HepG2 (cell line): ENCODE measurements around the gene MTA1. TPM values are rescaled to one million over a fixed set of nuclear protein-coding genes. Genes with fewer than 3 reads are reported as not detected.

ENCODE experiments used
- ATAC-seq: fragments of 200-7000 bp; cut with Tn5 transposase; 3 replicates; pipeline ENCODE4 v1.9.1; 2020; ENCODE audit warnings: mild to moderate bottlenecking, moderate library complexity
- BruUV-seq: library from RNA; stranded (reverse); fragments of 400-500 nt; replicated peaks from 2 replicates; lab custom pipeline; 2021; lab: Mats Ljungman, UMichigan
- CTCF ChIA-PET: fragments of 300-600 bp; formaldehyde crosslinking; extraction: SDS; loops from one replicate; lab custom pipeline; 2021; ENCODE audit warnings: low total read pairs, inconsistent platforms, low intra/inter-chr PET ratio; lab: Yijun Ruan, JAX
- POLR2A ChIA-PET: fragments of 350-600 bp; sonication (Branson Sonifier 250); formaldehyde crosslinking; loops from one replicate; lab custom pipeline; 2020; ENCODE audit warnings: antibody characterized with exemption, inconsistent platforms; lab: Yijun Ruan, JAX
- DNase-seq: peaks from one replicate; pipeline ENCODE4 v3.0.0-alpha.2; 2015; ENCODE audit warnings: low spot score
- FAIRE-seq: peaks from 3 replicates; lab custom pipeline; 2011; peaks lifted over from hg19 to GRCh38; lab: Jason Lieb, UNC
- H2AFZ ChIP-seq: one replicate; pipeline ENCODE4 v1.6.1; 2011; ENCODE audit warnings: low read length, inconsistent platforms
- H3K27ac ChIP-seq: fragments of 300-600 bp; 3 replicates; pipeline ENCODE4 v1.8.0; 2011; ENCODE audit warnings: mixed run types, mild to moderate bottlenecking, mixed read lengths, low read length, inconsistent platforms; ENCODE audit not compliant: insufficient read depth; ENCODE audit errors: extremely low read length
- H3K27me3 ChIP-seq, 2 experiments: fragments of 200-600 bp in 1 of 2; 2 replicates in 1 of 2; 3 replicates in 1 of 2; pipeline versions ENCODE4 v1.6.0 to v1.8.0; 2011; ENCODE audit warnings: low read length in 2 of 2, mild to moderate bottlenecking in 2 of 2, moderate library complexity in 2 of 2, inconsistent platforms in 1 of 2; ENCODE audit not compliant: insufficient read depth in 2 of 2, control insufficient read depth in 1 of 2
- H3K36me3 ChIP-seq, 2 experiments: fragments of 200-600 bp in 1 of 2; replicated peaks in 1 of 2; 2 replicates in 1 of 2; 3 replicates in 1 of 2; pipeline versions ENCODE4 v1.5.1 to v1.8.0; 2011; ENCODE audit warnings: low read length in 2 of 2, inconsistent platforms in 1 of 2; ENCODE audit not compliant: insufficient read depth in 2 of 2, control insufficient read depth in 1 of 2
- H3K4me1 ChIP-seq: 2 replicates; pipeline ENCODE4 v1.5.1; 2012; ENCODE audit warnings: low read length, inconsistent platforms; ENCODE audit not compliant: insufficient read depth
- H3K4me2 ChIP-seq: 2 replicates; pipeline ENCODE4 v1.6.0; 2011; ENCODE audit warnings: low read depth, low read length, inconsistent platforms
- H3K4me3 ChIP-seq, 3 experiments: fragments of 200-600 bp in 1 of 3; sonication (generic), shearing (Covaris generic) in 1 of 3; replicated peaks in 1 of 3; 2 replicates each; pipeline ENCODE4 v1.5.1; 2011 to 2016; ENCODE audit warnings: low read length in 3 of 3, inconsistent platforms in 2 of 3, low read depth in 2 of 3, mild to moderate bottlenecking in 2 of 3, control low read depth in 1 of 3, mixed read lengths in 1 of 3; ENCODE audit not compliant: insufficient read depth in 1 of 3
- H3K79me2 ChIP-seq: one replicate; pipeline ENCODE4 v1.6.1; 2011; ENCODE audit warnings: low read length, inconsistent platforms; ENCODE audit not compliant: insufficient read depth
- H3K9ac ChIP-seq: 2 replicates; pipeline ENCODE4 v1.6.0; 2011; ENCODE audit warnings: mild to moderate bottlenecking, low read depth, low read length, inconsistent platforms; ENCODE audit not compliant: insufficient read depth
- H3K9me3 ChIP-seq: 2 replicates; pipeline ENCODE4 v1.5.1; 2012; ENCODE audit warnings: mild to moderate bottlenecking, low read length
- H4K20me1 ChIP-seq: 2 replicates; pipeline ENCODE4 v1.6.0; 2011; ENCODE audit warnings: inconsistent platforms, mild to moderate bottlenecking, low read length, moderate library complexity; ENCODE audit not compliant: insufficient read depth
- BORCS8-MEF2B ChIP-seq: sonication (generic); formaldehyde crosslinking; IDR thresholded peaks from 2 replicates; pipeline ENCODE4 v1.8.0; 2022; ENCODE audit warnings: mild to moderate bottlenecking, missing genetic modification reagents
- FOXK2 ChIP-seq: fragments of 450-650 bp; IDR thresholded peaks from 2 replicates; pipeline ENCODE4 v1.6.1; 2016
- KDM6A ChIP-seq: IDR thresholded peaks from 2 replicates; pipeline ENCODE4 v1.6.1; 2016; ENCODE audit warnings: low read depth
- MXD3 ChIP-seq: IDR thresholded peaks from 2 replicates; pipeline ENCODE4 v1.6.1; 2016; ENCODE audit warnings: mild to moderate bottlenecking, missing biosample characterization, missing genetic modification reagents
- PCBP1 ChIP-seq: fragments of 200-400 bp; formaldehyde crosslinking; IDR thresholded peaks from 2 replicates; pipeline ENCODE4 v1.6.1; 2017; ENCODE audit warnings: mild to moderate bottlenecking, low read depth, low read length, borderline replicate concordance
- POGZ ChIP-seq: sonication (generic); formaldehyde crosslinking; IDR thresholded peaks from 2 replicates; pipeline ENCODE4 v1.4.0; 2020; ENCODE audit warnings: mild to moderate bottlenecking, missing genetic modification reagents
- SIN3B ChIP-seq: fragments of 150-350 bp; IDR thresholded peaks from 2 replicates; pipeline ENCODE4 v1.6.1; 2014; ENCODE audit warnings: low read length
- TBX2 ChIP-seq: sonication (generic); formaldehyde crosslinking; IDR thresholded peaks from 2 replicates; pipeline ENCODE4 v1.5.0; 2020; ENCODE audit warnings: missing genetic modification reagents, mild to moderate bottlenecking, borderline replicate concordance
- YY1 ChIP-seq: IDR thresholded peaks from 2 replicates; pipeline ENCODE4 v1.6.1; 2011; ENCODE audit warnings: low read length, low read depth, moderate library complexity, mild to moderate bottlenecking; ENCODE audit not compliant: insufficient read depth, insufficient replicate concordance
- ZFP36 ChIP-seq: fragments of 150-350 bp; IDR thresholded peaks from 2 replicates; pipeline ENCODE4 v1.6.1; 2018; ENCODE audit warnings: borderline replicate concordance, low read length, low read depth; ENCODE audit not compliant: partially characterized antibody
- ZKSCAN5 ChIP-seq: sonication (generic); formaldehyde crosslinking; IDR thresholded peaks from 2 replicates; pipeline ENCODE4 v1.5.1; 2020; ENCODE audit warnings: mild to moderate bottlenecking, missing genetic modification reagents
- ZNF207 ChIP-seq: fragments of 450-650 bp; IDR thresholded peaks from 2 replicates; pipeline ENCODE4 v1.6.1; 2016; ENCODE audit warnings: antibody characterized with exemption, borderline replicate concordance
- ZNF296 ChIP-seq: sonication (generic); formaldehyde crosslinking; conservative IDR thresholded peaks from 2 replicates; pipeline ENCODE4 v1.5.0; 2020; ENCODE audit warnings: mild to moderate bottlenecking, missing genetic modification reagents
- ZNF331 ChIP-seq: sonication (generic); formaldehyde crosslinking; IDR thresholded peaks from 2 replicates; pipeline ENCODE4 v1.4.0; 2020; ENCODE audit warnings: missing genetic modification reagents
- ZNF343 ChIP-seq: sonication (generic); formaldehyde crosslinking; IDR thresholded peaks from 2 replicates; pipeline ENCODE4 v1.4.0; 2020; ENCODE audit warnings: mild to moderate bottlenecking, missing genetic modification reagents
- ZNF570 ChIP-seq: sonication (generic); formaldehyde crosslinking; IDR thresholded peaks from 2 replicates; pipeline ENCODE4 v1.4.0; 2020; ENCODE audit warnings: mild to moderate bottlenecking, missing genetic modification reagents, borderline replicate concordance
- ZNF772 ChIP-seq: sonication (generic); formaldehyde crosslinking; IDR thresholded peaks from 2 replicates; pipeline ENCODE4 v1.5.0; 2020; ENCODE audit warnings: mild to moderate bottlenecking, missing genetic modification reagents
- WGBS: methylation state at CpG from one replicate; pipeline ENCODE4 v1.1.6; 2017; ENCODE audit warnings: low lambda C conversion rate; 5-methylcytosine and 5-hydroxymethylcytosine counted together
- in situ Hi-C: cut with HindIII; loops from 2 replicates; pipeline ENCODE4 v1.10.0; 2017; ENCODE audit warnings: low pct_unique_long_range_greater_than_20kb; ENCODE audit not compliant: extremely low pct_ligation_motif_present
- intact Hi-C: fragments of 100-400 bp; cut with micrococcal nuclease; formaldehyde crosslinking; loops from one replicate; pipeline ENCODE4 v1.10.0; 2022; ENCODE audit not compliant: unreplicated experiment
- polyA plus RNA-seq, 8 experiments: library from polyadenylated mRNA; depleted of rRNA in 3 of 8; stranded (reverse) in 7 of 8; unstranded in 1 of 8; fragments of >200 nt; fragmentation: Illumina TruSeq in 4 of 8; extraction: Trizol in 4 of 8; gene quantifications; 2 replicates each; pipeline versions ENCODE4 v1.2.1 to v1.2.3, GENCODE V29; 2011 to 2016; ENCODE audit warnings: low read depth in 4 of 8, missing spikeins in 1 of 8, mixed read lengths in 1 of 8; ENCODE audit not compliant: insufficient read depth in 1 of 8
- total RNA-seq, 5 experiments: library from RNA; depleted of rRNA; stranded (reverse); fragments of >200 nt; fragmentation: Illumina TruSeq; extraction: Trizol; gene quantifications; 2 replicates each; pipeline ENCODE4 v1.2.3, GENCODE V29; 2016; ENCODE audit warnings: low read depth in 1 of 5
- TF ChIP-seq, protein P1 (sequence below): sonication (generic); formaldehyde crosslinking; IDR thresholded peaks from 2 replicates; pipeline ENCODE4 v1.4.0; 2020; ENCODE audit warnings: missing genetic modification reagents, mild to moderate bottlenecking, borderline replicate concordance
- TF ChIP-seq, protein P2 (sequence below): sonication (generic); formaldehyde crosslinking; IDR thresholded peaks from 2 replicates; pipeline ENCODE4 v1.5.0; 2020; ENCODE audit warnings: mild to moderate bottlenecking, missing genetic modification reagents
- TF ChIP-seq, protein P3 (sequence below): IDR thresholded peaks from 2 replicates; pipeline ENCODE4 v1.6.1; 2012; ENCODE audit warnings: inconsistent platforms

MTA1 gene
- total and polyA plus RNA-seq, 2 of the 13 experiments (the other 11 are each of a cell fraction or from before 2014, with no cell fraction given): 35.2 to 85.8 TPM

DNA sequence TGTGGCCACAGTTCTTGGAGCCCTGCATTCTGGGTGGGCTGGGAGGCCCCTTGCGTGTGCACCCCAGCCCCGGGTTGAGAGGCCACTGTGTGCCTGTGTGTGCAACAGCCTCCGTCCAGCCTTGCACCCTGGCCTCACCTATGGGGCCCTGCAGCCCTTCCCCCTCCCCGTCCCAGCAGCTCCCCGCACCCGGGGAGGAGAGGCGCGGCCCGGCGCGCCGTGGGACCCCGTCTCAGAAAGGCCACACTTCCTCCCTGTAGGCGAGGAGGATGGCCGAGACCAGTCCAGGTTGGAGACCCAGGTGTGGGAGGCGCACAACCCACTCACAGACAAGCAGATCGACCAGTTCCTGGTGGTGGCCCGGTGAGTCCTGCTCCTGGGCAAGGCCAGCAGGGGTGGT lies 38.4 kb downstream of the MTA1 start (continued):
- TF ChIP-seq ZFP36 (no peak), ZNF207 (no peak), SIN3B (no peak), KDM6A (no peak), PCBP1 (no peak), ZNF331 (no peak), TBX2 (CRISPR knock-in tag) (no peak), BORCS8-MEF2B (CRISPR knock-in tag) (no peak)
- TF ChIP-seq, protein P1, sequence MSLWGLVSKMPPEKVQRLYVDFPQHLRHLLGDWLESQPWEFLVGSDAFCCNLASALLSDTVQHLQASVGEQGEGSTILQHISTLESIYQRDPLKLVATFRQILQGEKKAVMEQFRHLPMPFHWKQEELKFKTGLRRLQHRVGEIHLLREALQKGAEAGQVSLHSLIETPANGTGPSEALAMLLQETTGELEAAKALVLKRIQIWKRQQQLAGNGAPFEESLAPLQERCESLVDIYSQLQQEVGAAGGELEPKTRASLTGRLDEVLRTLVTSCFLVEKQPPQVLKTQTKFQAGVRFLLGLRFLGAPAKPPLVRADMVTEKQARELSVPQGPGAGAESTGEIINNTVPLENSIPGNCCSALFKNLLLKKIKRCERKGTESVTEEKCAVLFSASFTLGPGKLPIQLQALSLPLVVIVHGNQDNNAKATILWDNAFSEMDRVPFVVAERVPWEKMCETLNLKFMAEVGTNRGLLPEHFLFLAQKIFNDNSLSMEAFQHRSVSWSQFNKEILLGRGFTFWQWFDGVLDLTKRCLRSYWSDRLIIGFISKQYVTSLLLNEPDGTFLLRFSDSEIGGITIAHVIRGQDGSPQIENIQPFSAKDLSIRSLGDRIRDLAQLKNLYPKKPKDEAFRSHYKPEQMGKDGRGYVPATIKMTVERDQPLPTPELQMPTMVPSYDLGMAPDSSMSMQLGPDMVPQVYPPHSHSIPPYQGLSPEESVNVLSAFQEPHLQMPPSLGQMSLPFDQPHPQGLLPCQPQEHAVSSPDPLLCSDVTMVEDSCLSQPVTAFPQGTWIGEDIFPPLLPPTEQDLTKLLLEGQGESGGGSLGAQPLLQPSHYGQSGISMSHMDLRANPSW (CRISPR knock-in tag): no peak

- CTCF ChIA-PET: no interaction called here
- H3K4me2 ChIP-seq: no peak overlapping the region
- no peak overlapping the region for H2AFZ ChIP-seq
- in situ Hi-C loops: no loop called here
- no peaks in the 10 kb centered on the region for H4K20me1 ChIP-seq
- no peak overlapping the region for H3K9ac ChIP-seq
- no peak for DNase-seq
- no peaks in the 10 kb centered on the region for H3K4me1 ChIP-seq
- no peaks in the 10 kb centered on the region for H3K27me3 ChIP-seq
- no peaks in the 10 kb centered on the region for H3K79me2 ChIP-seq
- no peak for ATAC-seq
- H3K9me3 ChIP-seq: no peaks in the 10 kb centered on the region
- POLR2A ChIA-PET: no interaction called here
- peaks cover 18 to 41% of the 10 kb centered on the region in 2 experiments; a peak in 4 of 5 replicates for H3K36me3 ChIP-seq
- BruUV-seq: no TSS peak
- no CpG with 5 or more reads among the region's 14 CpGs for WGBS
- FAIRE-seq: no peak
- H3K27ac ChIP-seq: no peak overlapping the region
- intact Hi-C loops: no loop called here
- no peak overlapping the region for H3K4me3 ChIP-seq
- TF ChIP-seq ZNF296 (CRISPR knock-in tag) (no peak), ZNF772 (no peak), MXD3 (CRISPR knock-in tag) (no peak), ZNF343 (no peak), POGZ (CRISPR knock-in tag) (no peak), ZKSCAN5 (CRISPR knock-in tag) (no peak), ZNF570 (no peak), FOXK2 (no peak), YY1 (no peak)
- TF ChIP-seq, protein P2, sequence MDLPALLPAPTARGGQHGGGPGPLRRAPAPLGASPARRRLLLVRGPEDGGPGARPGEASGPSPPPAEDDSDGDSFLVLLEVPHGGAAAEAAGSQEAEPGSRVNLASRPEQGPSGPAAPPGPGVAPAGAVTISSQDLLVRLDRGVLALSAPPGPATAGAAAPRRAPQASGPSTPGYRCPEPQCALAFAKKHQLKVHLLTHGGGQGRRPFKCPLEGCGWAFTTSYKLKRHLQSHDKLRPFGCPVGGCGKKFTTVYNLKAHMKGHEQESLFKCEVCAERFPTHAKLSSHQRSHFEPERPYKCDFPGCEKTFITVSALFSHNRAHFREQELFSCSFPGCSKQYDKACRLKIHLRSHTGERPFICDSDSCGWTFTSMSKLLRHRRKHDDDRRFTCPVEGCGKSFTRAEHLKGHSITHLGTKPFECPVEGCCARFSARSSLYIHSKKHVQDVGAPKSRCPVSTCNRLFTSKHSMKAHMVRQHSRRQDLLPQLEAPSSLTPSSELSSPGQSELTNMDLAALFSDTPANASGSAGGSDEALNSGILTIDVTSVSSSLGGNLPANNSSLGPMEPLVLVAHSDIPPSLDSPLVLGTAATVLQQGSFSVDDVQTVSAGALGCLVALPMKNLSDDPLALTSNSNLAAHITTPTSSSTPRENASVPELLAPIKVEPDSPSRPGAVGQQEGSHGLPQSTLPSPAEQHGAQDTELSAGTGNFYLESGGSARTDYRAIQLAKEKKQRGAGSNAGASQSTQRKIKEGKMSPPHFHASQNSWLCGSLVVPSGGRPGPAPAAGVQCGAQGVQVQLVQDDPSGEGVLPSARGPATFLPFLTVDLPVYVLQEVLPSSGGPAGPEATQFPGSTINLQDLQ (CRISPR knock-in tag): no peak
- TF ChIP-seq, protein P3, sequence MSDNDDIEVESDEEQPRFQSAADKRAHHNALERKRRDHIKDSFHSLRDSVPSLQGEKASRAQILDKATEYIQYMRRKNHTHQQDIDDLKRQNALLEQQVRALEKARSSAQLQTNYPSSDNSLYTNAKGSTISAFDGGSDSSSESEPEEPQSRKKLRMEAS: no peak
These were observed 38.9 kb downstream of the MTA1 start for GRCh38 chr14:105458571-105458970.
